Activated CD8-positive, alpha-beta memory T cell treated with anti-CD3 and anti-CD28 coated beads, Interleukin-2, amount 50 U/mL, for 24 hours (primary cell): ENCODE data around the gene PDPK1.

ENCODE experiments used
- DNase-seq: peaks from one replicate; pipeline ENCODE4 v3.0.0-alpha.2; 2020; ENCODE audit errors: extremely low read depth

Gene PDPK1

GRCh38 chr16:2537451-2538379 is at the start of gene PDPK1:
Gene PDPK1 (plus strand): TSS chr16:2538021. CDS start chr16:2538113, 92 bp downstream.
- DNase-seq = peak; percentile 78

GRCh38 chr16:2489581-2489980 is 48.2 kb upstream of the PDPK1 start:
- no peak for DNase-seq

DNA sequence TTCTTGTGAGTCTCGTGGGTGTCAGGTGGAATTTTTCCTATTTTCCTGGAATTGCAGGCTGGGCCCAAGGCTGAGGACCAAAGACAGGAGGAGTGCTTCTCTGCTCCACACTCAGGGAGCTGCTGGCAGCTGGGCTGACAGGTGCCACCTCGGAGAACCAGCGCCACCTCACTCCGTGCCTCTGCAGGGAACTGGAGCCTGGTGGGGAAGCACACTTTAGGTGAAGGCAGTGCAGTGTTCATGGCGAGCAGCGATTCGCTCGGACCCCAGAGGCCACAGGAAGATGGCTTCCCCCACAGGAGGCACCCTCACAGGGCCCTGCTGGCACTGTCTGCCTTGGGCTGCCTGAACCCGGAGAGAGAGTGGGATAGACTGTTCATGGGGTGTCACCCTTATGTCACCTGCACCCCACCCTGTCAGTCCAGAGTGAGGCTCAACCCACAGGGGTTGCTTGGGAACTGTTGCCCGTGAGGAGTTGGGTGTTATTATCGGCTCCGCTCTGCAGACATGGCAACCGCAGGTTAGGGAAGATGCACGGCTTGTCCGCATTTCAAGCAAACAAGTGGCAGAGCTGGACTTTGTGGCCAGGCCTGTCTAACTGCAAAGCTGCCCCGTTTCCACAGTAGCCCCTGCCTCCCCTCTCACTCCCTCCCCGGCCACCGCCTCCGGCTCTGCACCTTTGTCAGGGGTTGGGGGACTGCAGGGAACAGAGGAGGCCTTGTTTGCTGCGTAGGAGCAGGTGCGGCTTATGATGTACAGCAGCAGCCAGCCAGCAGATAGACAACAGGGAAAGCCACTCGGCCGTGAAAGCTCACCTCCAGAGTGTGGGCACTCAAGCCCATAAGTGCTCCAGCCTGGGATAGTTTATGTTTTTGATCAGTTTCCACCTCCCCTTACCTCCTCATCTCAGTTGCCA is 47.4 kb upstream of the PDPK1 start:
- DNase-seq = no peak

DNA sequence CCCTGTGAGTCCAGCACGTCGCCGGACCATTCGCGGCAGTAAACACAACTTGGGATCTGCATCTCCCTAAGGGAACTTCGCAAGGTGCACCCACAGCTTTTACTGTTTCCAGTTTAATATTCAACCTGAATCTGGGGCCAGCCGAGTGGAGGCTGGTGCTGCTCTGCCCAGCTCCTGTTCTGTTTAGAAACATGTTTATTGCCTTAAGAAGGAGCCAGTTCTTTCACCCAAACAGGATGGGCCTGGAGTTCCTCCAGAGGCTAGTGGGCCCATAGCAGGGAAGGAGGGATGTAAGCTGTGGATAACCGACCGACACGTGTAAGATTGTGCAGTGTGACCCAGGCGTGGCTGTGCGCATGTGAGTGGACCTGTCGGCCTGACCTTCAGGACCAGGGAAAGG is 45.5 kb upstream of the PDPK1 start:
- DNase-seq = no peak

- no peak for DNase-seq
Observed at GRCh38 chr16:2493605-2494004, 44.2 kb upstream of the PDPK1 start.

- DNase-seq = no peak
Observed at GRCh38 chr16:2494616-2495015, 43.2 kb upstream of the PDPK1 start.

GRCh38 chr16:2495041-2495440 is 42.8 kb upstream of the PDPK1 start:
- DNase-seq = no peak

DNA sequence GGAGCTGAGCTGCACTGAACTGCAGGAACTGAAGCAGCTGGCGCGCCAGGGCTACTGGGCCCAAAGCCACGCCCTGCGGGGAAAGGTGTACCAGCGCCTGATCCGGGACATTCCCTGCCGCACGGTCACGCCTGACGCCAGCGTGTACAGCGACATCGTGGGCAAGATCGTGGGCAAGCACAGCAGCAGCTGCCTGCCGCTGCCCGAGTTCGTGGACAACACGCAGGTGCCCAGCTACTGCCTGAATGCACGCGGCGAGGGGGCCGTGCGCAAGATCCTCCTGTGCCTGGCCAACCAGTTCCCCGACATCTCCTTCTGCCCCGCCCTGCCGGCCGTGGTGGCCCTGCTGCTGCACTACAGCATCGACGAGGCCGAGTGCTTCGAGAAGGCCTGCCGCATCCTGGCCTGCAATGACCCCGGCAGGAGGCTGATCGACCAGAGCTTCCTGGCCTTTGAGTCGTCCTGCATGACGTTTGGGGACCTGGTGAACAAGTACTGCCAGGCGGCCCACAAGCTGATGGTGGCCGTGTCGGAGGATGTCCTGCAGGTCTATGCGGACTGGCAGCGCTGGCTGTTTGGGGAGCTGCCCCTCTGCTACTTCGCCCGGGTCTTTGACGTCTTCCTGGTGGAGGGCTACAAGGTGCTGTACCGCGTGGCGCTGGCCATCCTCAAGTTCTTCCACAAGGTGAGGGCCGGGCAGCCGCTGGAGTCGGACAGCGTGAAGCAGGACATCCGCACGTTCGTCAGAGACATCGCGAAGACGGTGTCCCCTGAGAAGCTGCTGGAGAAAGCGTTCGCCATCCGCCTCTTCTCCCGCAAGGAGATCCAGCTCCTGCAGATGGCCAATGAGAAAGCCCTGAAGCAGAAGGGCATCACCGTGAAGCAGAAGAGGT is 41.4 kb upstream of the PDPK1 start:
- no peak for DNase-seq

- DNase-seq = no peak
Observed at GRCh38 chr16:2497116-2497630, 40.6 kb upstream of the PDPK1 start.

DNA sequence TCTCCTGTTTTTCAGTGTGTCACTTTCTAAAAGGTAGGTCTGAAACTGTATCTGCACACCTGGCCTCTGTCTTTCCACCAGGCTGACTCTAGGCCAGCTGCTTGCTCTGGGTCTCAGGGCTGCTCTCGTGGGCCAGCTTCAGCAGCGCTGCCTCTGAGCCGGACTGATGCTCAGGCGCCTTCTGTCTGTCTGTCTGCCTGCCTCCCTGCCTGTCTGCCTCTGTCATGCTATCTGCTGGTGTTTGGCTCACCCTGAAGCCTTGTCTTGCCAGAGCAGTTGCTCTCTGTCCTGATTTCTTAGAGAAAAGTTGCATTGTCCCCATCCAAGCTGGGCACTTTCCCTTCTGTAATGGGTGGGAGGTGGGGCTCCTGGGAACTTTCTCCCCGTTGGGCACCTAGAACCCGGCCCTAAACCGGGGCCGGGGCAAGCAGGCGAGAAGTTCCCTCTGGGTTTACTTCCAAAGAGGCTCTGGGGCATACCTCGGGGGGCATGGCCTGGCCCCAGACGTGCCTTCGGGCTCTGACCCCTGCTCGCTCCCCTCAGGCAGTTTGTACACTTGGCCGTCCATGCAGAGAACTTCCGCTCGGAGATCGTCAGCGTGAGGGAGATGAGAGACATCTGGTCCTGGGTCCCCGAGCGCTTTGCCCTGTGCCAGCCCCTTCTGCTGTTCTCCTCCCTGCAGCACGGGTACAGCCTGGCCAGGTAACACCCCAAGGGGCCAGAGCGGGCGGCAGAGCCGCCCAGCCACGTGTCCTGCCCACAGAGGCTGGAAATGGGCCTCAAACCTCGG is 39.9 kb upstream of the PDPK1 start:
- DNase-seq = no peak

DNA sequence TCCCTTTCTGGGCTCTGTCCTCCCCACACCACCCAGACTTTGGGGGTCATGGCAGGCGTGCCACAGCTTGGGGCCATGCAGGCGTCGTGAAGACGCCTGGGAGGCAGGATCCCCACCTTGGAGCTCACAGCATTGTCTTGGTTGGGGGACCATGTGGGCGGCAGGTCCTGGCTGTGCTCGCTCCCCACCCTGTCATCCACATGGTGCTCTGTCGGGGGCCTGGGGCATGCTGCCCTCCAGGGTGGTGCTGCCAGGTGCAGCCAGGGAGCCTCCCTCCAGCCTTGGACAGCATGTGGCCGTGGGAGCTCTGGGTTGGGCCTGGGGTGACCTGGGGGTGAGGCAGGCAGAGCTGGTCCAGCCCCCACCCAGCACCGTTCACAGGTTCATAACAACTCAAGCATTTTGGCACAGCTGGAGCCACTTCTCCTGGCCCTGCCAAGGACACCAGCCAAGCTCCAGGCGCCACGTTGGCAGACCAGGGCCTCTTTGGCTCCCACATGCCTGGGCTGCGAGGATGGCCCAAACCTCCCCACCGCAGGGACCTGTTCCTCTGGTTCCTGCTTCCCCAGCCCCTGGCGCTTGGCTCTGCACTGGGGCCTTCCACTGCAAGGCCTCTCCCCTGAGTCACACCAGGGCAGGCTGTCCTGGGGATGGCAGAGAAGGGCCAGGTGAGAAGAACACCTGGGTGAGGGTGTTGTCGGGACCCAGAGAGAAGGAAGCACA is 39.1 kb upstream of the PDPK1 start:
- DNase-seq = no peak

- DNase-seq = no peak
Observed at GRCh38 chr16:2499454-2499853, 38.4 kb upstream of the PDPK1 start.

- no peak for DNase-seq
Observed at GRCh38 chr16:2499890-2500429, 37.9 kb upstream of the PDPK1 start.

DNA sequence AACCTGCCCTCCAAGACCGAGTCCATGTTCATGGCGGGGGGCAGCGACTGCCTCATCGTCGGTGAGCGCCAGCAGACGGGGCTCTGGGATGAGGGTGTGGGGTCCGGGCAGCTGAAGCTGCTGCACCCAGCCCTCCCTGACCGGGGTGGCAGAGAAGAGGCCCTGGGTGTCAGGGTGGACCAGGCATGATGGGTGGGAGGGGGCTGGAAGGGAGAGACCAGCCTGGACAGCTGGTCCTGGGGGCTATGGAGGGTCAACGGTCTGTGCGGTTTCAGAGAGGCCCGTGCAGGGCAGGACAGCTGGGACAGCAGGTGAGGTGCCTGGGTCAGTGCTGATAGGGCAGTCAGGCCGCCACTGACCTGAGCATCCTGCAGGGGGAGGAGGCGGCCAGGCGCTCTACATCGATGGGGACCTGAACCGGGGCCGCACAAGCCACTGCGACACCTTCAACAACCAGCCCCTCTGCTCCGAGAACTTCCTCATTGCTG is 37.3 kb upstream of the PDPK1 start:
- no peak for DNase-seq

GRCh38 chr16:2500918-2501750 is 36.7 kb upstream of the PDPK1 start:
- peak; percentile 38 for DNase-seq

DNA sequence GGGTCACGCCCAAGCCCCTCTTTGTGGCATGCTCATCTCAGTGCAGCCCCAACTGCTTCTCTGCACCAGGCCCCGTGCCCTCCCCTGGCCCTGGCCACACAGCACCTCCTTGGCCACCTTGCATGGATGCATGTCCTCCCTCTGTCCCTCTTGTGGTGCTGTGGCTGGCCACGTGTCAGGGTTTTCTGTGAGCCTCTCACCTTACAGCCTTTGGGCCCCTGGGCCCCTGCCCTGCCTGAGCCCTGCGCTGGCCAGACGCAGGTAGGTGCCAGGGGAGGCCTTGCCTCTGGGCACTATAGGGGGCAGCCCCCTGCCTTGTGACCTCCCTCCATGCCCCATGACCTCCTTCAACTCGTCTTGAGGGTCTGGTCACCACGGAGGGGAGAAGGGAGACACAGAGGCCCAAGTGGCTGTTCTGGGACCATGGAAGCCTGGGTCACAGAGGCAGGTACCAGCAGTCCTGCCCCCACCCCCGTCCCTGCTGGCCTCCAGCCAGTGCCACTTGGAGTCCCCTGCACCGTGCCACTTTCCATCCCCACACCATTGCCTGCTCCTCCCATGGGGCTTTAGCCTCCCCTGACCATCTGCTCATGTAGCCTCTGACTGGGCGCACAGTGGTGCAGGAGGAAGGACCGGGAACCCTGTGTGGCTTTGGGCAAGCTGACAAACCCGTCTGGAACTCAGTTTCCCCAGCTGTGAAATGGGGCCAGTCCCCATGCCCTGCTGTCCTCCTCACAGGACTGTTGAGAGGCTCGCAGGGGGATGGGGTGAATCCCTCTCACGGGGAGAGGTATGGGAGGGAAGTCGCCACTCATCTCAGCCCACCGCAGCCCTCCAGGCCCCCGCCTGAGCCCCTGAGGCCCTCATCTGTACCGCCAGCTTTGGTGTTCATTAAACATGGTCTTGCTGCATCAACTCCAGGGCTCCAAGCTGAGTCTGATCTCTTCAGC is 35.6 kb upstream of the PDPK1 start:
- DNase-seq = no peak

DNA sequence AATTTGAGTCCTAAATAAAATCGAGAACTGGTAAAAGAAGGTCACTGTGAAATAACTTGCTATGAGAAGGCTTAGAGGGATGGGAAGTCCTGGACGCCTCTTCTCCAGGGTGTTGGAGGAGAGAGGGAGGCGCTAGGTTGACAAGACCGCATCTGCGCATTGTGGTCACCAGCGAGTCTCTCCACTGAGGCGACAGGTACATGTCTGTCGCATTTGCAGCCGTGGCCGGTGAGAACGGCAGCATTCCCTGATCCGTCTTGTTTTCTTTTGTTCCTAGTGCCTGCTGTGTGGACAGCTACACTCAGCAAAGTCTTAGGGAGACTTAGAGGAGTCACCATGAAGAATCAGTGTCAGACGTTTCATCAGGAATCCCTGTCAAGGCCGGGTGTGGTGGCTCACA is 32.1 kb upstream of the PDPK1 start:
- DNase-seq = no peak
